ENCODE data around the gene SPRED3. TPM values are rescaled to one million over a fixed set of nuclear protein-coding genes. Genes with fewer than 3 reads are reported as not detected.

Gene SPRED3
- total and polyA plus RNA-seq, 9 of the 15 experiments (the other 6 are each of a cell fraction or from before 2014, with no cell fraction given) = 0.05 to 1.3 (median 0.36) TPM

- TF ChIP-seq PRDM10 (IDR thresholded peaks at IDR 0.05; ENCODE audit: partially characterized antibody) (peak; percentile 79), NONO (IDR thresholded peaks at IDR 0.05; ENCODE audit: low read depth in 2 of 2, low read length in 1 of 2) (0 out of 4 replicates have a peak, but pooled peaks of 1 of the 2 experiments have one; percentile 41), HCFC1 (IDR thresholded peaks at IDR 0.05; ENCODE audit: low read depth, low read length) (peak; percentile 18; the same call in 1 of the 2 replicates), HDAC1 (IDR thresholded peaks at IDR 0.05) (peak in 1 of 2 experiments; percentile 50; a peak in 1 of 4 replicates), DPF2 (IDR thresholded peaks at IDR 0.05) (peak; percentile 89), POLR2B (IDR thresholded peaks at IDR 0.05; ENCODE audit: low read depth, partially characterized antibody) (no peak), TRIM24 (IDR thresholded peaks at IDR 0.05) (peak; percentile 67 to 84), SETDB1 (IDR thresholded peaks at IDR 0.05; ENCODE audit: low read length) (no peak), GTF2B (IDR thresholded peaks at IDR 0.05; ENCODE audit: extremely low read depth, insufficient read length) (no peak), CC2D1A (IDR thresholded peaks at IDR 0.05) (peak; percentile 24; the same call in 1 of the 2 replicates), ZBTB2 (IDR thresholded peaks at IDR 0.05) (0 out of 2 replicates have a peak, but pooled peaks have one; percentile 20), TRIM28 (IDR thresholded peaks at IDR 0.05) (peak; percentile 65), CBFA2T3 (IDR thresholded peaks at IDR 0.05) (peak; percentile 96), ATF2 (CRISPR knock-in tag; IDR thresholded peaks at IDR 0.05) (no peak)
Observed at GRCh38 chr19:38412961-38413360, 24.5 kb downstream of the SPRED3 start (continued).
